ENCODE measurements around the gene VPS13D.

Gene VPS13D

GRCh38 chr1:12496154-12496961, 266.5 kb downstream of the VPS13D start:
- DNase-seq: peak in 2 of 6 experiments; percentile 13 to 30

DNA sequence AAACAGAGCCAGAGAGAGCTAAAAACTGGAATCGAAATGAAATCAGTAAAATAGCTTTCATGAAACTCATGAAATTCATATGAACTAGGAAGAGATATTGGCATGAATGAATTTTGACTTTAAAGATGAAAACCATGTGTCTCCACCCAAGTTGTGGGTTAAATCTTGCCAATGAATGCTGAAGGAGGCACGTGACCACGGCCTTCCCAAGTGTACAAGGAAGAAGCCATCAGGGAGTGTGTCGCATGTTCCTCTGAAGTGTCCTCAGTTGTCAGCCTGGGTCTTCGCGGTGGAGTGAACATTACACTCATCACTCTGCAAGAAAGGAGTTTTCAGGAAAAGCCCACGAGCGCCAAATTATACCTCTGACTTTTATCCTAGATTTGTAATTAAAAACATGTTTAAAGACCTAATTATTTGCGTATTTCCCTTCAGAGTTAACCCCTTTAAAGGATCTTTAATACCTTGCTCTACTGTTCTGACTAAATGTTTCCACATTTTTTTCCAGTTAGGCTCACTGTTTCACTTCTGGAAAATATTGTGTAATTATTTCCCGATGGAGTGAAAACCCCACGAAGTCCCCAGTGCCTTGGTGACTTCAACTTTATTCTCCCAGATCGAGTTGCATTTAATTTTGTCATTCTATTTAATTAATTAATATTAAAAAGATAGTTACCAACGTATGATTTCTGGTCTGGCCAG, 269.9 kb downstream of the VPS13D start:
- DNase-seq: no peak

- no peak for DNase-seq
Measured at GRCh38 chr1:12501661-12502060, 271.8 kb downstream of the VPS13D start.

DNA sequence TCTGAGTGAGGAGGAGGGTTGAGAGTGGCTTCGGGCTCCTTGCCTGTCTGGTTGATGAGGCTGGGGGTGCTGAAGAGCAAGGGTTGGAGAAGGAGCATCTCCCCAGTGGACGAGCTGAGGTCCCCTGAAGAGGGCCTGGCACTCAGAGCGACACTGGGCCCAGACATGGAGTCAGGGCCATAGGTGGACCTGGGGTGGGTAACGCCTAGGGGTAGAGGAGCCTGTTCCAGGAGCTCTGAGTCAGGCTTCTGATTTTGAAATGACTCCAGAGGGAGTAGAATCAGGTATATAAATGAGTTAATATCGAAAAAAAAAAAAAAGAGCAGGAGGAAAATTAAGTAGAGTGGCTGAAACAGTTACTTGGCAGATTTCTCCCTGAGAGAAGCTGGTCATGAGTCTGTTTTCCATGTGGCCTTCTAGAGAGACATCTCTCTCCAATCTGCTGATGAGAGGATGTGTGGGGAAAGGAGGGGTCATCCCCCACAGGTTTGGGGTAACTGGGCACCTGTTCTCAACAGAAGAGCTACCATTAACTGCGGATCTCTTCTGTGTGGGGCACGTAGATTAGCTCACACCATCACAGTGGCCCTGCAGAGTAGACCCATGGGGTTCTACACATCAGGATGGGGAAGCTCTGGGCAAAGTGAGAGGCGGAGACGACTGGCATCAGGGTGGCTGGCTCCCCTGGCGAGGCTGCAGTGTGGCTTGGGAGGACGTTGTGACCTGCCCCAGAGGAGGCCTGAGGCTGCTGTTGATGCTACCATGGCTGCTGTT, 272.7 kb downstream of the VPS13D start:
- no peak for DNase-seq

- DNase-seq: no peak
Measured at GRCh38 chr1:12503709-12504108, 273.9 kb downstream of the VPS13D start.

DNA sequence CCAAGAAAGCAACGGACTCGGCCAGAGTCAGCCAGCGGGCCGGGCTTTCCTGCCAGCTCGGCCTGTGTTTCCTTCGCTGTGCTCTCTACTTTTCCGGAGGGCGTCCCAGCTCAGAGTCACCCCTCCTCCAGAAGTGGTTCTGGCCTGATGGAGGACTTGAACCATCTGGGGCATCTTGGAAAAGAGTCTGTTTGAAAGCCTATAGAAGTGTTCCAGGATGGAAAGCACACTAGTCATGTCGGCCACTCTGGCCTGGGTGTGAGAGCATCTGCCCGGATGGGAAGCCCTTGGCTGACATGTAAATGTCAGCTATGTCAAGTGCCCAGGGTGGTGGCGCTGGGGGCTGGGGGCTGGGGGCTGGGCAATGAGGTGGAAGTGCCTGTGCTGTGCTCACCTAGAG, 274.8 kb downstream of the VPS13D start:
- DNase-seq: no peak

DNA sequence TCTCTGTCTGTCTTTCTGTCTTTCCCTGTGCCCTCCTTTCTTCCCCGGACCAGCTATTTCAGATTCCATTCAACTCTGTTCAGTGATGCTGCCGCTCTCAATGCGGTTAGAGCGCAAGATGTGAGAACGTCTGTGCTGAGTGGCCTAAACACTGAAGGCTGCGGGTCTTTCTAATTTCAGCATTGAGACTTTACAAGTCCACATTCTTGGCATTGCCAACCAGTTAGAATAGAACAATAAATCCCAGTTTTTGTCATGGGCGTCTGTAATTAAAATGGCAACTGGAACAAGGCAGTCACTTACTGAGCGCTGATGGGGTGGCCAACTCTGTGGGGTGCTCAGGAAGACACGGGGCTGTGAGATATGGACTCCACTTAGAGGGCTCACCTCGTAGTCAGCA, 275.4 kb downstream of the VPS13D start:
- DNase-seq: no peak

GRCh38 chr1:12505639-12506280, 275.9 kb downstream of the VPS13D start:
- DNase-seq: no peak

DNA sequence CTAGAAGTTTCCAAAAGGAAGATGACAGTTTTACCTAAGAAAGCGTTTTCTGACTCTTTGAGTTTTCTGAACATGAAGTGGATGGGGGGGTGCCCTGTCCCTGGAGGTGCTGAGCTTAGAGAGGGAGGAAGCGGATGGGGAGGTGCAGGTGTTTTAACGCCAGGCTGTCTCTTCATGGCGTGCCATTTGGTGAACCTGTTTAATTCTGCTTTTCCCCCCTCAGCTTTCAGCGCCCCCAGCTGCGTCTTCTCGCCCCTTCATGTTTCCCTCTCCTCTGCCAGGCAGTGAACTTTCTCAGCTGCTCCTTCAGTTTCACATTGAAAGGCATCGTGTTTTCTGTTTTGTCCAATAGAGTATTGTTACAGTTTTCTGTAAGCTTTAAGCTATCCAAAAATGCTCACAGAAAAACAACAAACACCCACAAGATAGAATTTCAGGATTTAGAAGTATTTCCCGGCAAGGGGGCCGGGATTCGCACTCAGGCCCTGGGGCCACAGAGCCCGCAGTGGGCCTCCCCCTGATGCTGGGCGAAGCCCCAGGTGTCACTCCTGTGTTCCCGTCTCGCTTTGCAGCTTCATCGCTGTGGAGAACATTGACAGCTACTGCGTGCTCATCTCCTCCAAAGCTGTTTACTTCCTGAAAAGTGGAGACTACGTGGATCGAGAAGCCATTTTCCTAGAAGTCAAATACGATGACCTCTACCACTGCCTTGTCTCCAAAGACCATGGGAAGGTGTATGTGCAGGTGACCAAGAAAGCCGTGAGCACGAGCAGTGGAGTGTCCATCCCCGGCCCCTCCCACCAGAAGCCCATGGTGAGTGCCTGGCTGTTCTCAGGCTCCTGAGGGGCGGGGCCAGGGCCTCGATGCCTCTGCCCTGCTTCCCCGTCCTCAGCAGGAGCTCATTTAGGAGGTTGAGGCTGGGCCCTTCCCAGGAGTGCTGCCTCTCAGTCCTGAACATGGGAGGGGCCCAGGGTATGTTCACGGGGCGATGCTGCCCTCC, 276.8 kb downstream of the VPS13D start:
- peak in 1 of 6 experiments; percentile 18 for DNase-seq

- no peak for DNase-seq
Measured at GRCh38 chr1:12507631-12508030, 277.8 kb downstream of the VPS13D start.

- DNase-seq: no peak
Measured at GRCh38 chr1:12508849-12509248, 279.0 kb downstream of the VPS13D start.

DNA sequence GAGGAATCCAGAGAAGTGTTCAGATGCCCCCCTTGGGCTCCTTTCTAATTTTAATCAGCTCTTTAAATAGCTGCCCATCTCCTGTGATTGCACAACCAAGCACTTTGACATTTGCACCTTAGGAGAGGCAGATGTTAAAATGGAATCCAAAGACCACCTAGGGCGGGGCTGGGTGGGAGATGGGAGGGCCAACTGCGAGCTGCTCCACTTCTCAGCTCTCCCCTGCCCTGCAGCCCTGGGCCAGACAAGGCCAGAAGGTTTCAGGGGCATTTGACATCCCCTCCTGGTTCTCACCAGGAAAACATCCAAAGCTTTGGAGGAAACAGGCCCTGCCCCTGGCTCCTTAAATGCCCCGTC, 281.3 kb downstream of the VPS13D start:
- no peak for DNase-seq

- no peak for DNase-seq
Measured at GRCh38 chr1:12511516-12512468, 282.0 kb downstream of the VPS13D start.

DNA sequence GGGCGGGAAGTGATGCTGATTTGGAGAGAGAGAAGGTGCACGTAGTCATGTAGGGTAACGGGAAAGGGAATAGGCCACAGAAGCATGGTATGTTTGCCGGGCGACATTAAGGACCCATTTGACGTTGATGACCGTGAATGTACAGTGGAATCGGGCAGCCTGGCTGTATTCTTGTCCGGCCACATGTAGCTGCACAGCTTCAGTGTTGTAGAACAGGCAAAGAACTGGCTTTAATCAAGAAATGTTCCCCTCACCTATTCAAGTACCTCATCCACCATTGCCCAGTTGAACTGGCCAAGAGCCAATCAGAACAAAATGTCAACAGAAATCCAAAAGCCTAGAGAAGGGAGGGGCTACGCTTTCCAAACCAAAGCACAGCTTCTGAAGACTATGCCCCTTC, 283.4 kb downstream of the VPS13D start:
- no peak for DNase-seq

DNA sequence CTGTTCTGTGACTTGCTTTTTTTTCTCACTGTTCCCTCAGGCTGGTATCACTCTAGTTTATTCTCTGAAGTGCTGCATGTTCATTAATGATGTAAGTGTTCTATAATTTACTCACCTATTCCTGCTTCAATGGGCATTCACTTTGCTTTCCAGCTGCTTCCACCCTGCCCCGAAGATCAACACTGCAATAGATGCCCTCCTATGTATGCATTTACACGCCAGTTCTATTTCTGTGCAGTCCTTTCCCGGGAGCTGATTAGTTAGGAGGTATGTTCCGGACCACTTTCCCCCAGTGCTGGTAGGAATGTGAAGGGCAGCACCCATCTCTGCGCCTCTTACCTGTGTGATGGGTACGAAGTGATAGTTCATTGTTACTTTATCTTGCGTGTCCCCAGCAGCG, 284.8 kb downstream of the VPS13D start:
- DNase-seq: no peak

GRCh38 chr1:12515234-12515633, 285.4 kb downstream of the VPS13D start:
- DNase-seq: no peak

GRCh38 chr1:12516741-12517140, 286.9 kb downstream of the VPS13D start:
- no peak for DNase-seq

GRCh38 chr1:12518931-12519692, 289.3 kb downstream of the VPS13D start:
- DNase-seq: no peak

GRCh38 chr1:12519693-12520364, 290.0 kb downstream of the VPS13D start:
- DNase-seq: no peak

All from stimulated activated naive CD4-positive, alpha-beta T cell (primary cell).